ENCODE measurements around the gene DCLK3.

- TF ChIP-seq HDGF (IDR thresholded peaks at IDR 0.05; ENCODE audit: borderline replicate concordance) = no peak
- TF ChIP-seq ARNT (IDR thresholded peaks at IDR 0.05) = no peak
- TF ChIP-seq BHLHE40 (IDR thresholded peaks at IDR 0.05; ENCODE audit: borderline replicate concordance) = no peak
- no peak for TF ChIP-seq FOXA1 (IDR thresholded peaks at IDR 0.05)
- no peak for TF ChIP-seq ZNF384 (IDR thresholded peaks at IDR 0.05)
- TF ChIP-seq CTBP1 (IDR thresholded peaks at IDR 0.05; ENCODE audit: borderline replicate concordance) = no peak
- TF ChIP-seq SP1 (IDR thresholded peaks at IDR 0.05) = no peak
- TF ChIP-seq LEF1 (IDR thresholded peaks at IDR 0.05; ENCODE audit: borderline replicate concordance) = no peak
- no peak for TF ChIP-seq SUZ12 (IDR thresholded peaks at IDR 0.05)
- TF ChIP-seq NFRKB (IDR thresholded peaks at IDR 0.05) = no peak
- TF ChIP-seq FOXK2 (IDR thresholded peaks at IDR 0.05) = no peak
- TF ChIP-seq FOXM1 (IDR thresholded peaks at IDR 0.05; ENCODE audit: borderline replicate concordance) = no peak
Measured at GRCh38 chr3:36695769-36696137, 68.6 kb downstream of the DCLK3 start.

Measured in HEK293T (cell line).